DND-41 (cell line): Measurements from ENCODE around the gene PLXNA4.

Source experiments
- ATAC-seq: fragments of 200-7000 bp; cut with Tn5 transposase; 3 replicates; pipeline ENCODE4 v1.9.1; 2021; ENCODE audit warnings: low read depth; ENCODE audit not compliant: insufficient read depth
- DNase-seq: peaks from one replicate; pipeline ENCODE4 v3.0.0-alpha.2; 2020
- H2AFZ ChIP-seq: 2 replicates; pipeline ENCODE4 v1.6.0; 2012; ENCODE audit warnings: low read depth, low read length
- H3K27ac ChIP-seq: 2 replicates; pipeline ENCODE4 v1.5.1; 2012; ENCODE audit warnings: low read length, inconsistent platforms
- H3K27me3 ChIP-seq: fragments of 200-600 bp; sonication (generic); 2 replicates; pipeline ENCODE4 v1.6.0; 2012; ENCODE audit warnings: low read length, mild to moderate bottlenecking, inconsistent platforms; ENCODE audit not compliant: insufficient read depth, poor library complexity
- H3K36me3 ChIP-seq: 2 replicates; pipeline ENCODE4 v1.5.1; 2012; ENCODE audit warnings: low read length, inconsistent platforms; ENCODE audit not compliant: insufficient read depth
- H3K4me1 ChIP-seq: 2 replicates; pipeline ENCODE4 v1.5.1; 2012; ENCODE audit warnings: mild to moderate bottlenecking, low read length; ENCODE audit not compliant: insufficient read depth
- H3K4me2 ChIP-seq: 2 replicates; pipeline ENCODE4 v1.6.0; 2012; ENCODE audit warnings: mild to moderate bottlenecking, moderate library complexity, low read length, inconsistent platforms; ENCODE audit not compliant: insufficient read depth
- H3K4me3 ChIP-seq, 2 experiments: fragments of 200-600 bp in 1 of 2; shearing (Covaris generic) in 1 of 2; 2 replicates each; pipeline ENCODE4 v1.5.1; 2012 to 2016; ENCODE audit warnings: inconsistent platforms in 2 of 2, low read length in 2 of 2, mild to moderate bottlenecking in 2 of 2, low read depth in 1 of 2, moderate library complexity in 1 of 2
- H3K79me2 ChIP-seq: 2 replicates; pipeline ENCODE4 v1.6.0; 2012; ENCODE audit warnings: low read length, inconsistent platforms; ENCODE audit not compliant: insufficient read depth
- H3K9ac ChIP-seq: 2 replicates; pipeline ENCODE4 v1.6.0; 2012; ENCODE audit warnings: low read depth, mild to moderate bottlenecking, inconsistent platforms, low read length, moderate library complexity
- H3K9me3 ChIP-seq: 2 replicates; pipeline ENCODE4 v1.5.1; 2012; ENCODE audit warnings: low read length, moderate library complexity, mild to moderate bottlenecking, inconsistent platforms; ENCODE audit not compliant: insufficient read depth, severe bottlenecking
- H4K20me1 ChIP-seq: 2 replicates; pipeline ENCODE4 v1.6.0; 2012; ENCODE audit warnings: low read length; ENCODE audit not compliant: insufficient read depth
- EZH2 ChIP-seq: IDR thresholded peaks from 3 replicates; pipeline ENCODE4 v1.6.1; 2012; ENCODE audit warnings: borderline replicate concordance, low read depth, mild to moderate bottlenecking, moderate library complexity, low read length, inconsistent platforms; ENCODE audit not compliant: severe bottlenecking
- TF ChIP-seq, protein P1 (sequence below): IDR thresholded peaks from 2 replicates; pipeline ENCODE4 v1.5.1; 2012; ENCODE audit warnings: borderline replicate concordance, low read length, moderate library complexity, mild to moderate bottlenecking; ENCODE audit not compliant: poor library complexity, severe bottlenecking; ENCODE audit errors: extremely low read depth

PLXNA4 gene

DNA sequence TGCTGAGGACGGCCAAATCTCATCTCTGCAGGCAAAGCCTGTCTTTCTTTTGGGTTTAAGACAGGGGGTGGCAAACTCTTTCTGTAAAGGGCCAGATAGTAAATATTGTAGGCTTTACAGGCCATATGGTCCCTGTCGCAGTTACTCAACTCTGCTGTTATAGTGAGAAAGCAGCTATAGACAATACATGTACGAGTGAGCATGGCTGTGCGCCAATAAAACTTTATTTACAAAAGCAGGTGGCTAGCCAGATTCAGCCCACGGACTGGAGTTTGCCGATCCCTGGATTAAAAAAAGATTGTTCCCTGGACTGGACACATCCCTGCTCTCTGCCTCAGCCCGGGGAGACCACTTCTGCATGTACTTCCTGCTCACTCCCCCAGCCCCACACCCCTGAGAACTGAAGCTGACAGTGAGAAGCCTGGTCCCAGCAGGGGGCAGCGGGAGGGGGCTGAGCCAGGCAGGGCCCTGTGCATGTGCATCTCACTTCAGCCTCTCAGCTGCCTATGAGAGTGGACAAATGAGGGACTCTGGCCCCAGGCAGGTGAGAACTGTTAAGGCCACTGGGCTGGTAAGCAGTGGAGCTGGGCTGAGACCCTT, 392.4 kb downstream of the PLXNA4 start:
- Histone ChIP-seq H3K4me2 (no peak overlapping the region), H3K27ac (no peak overlapping the region), H3K9ac (no peak overlapping the region), H3K36me3 (no peaks in the 10 kb centered on the region), H3K79me2 (no peaks in the 10 kb centered on the region), H2AFZ (no peak overlapping the region), H3K27me3 (peaks cover 6% of the 10 kb centered on the region), H4K20me1 (0 out of 2 replicates have a peak, but pooled peaks cover 2% of the 10 kb centered on the region), H3K4me1 (no peaks in the 10 kb centered on the region), H3K9me3 (peaks cover 13% of the 10 kb centered on the region), H3K4me3 (no peak overlapping the region)
- TF ChIP-seq, protein P1, sequence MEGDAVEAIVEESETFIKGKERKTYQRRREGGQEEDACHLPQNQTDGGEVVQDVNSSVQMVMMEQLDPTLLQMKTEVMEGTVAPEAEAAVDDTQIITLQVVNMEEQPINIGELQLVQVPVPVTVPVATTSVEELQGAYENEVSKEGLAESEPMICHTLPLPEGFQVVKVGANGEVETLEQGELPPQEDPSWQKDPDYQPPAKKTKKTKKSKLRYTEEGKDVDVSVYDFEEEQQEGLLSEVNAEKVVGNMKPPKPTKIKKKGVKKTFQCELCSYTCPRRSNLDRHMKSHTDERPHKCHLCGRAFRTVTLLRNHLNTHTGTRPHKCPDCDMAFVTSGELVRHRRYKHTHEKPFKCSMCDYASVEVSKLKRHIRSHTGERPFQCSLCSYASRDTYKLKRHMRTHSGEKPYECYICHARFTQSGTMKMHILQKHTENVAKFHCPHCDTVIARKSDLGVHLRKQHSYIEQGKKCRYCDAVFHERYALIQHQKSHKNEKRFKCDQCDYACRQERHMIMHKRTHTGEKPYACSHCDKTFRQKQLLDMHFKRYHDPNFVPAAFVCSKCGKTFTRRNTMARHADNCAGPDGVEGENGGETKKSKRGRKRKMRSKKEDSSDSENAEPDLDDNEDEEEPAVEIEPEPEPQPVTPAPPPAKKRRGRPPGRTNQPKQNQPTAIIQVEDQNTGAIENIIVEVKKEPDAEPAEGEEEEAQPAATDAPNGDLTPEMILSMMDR = no peak
- no peak for TF ChIP-seq EZH2
- ATAC-seq (no peak), DNase-seq (no peak)

DNA sequence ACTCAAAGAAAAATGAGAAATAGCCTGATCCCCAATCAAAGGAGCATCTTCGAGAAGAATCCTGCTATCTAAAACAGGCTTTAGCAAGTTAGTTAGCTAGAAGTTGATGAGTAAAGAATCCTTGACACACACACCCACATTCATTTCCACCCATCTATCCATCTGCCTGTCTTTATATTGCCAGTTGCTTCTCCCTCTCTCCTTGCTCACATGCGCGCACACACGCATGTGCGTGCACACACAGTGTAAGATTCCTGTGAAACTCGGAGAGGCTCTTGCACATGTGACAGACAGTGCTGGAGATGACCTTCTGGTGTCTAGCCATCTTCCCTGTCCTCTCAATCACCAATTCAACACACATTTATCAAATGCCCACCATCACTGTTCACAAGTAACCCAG, 393.3 kb downstream of the PLXNA4 start:
- 0 out of 2 replicates have a peak, but pooled peaks cover 2% of the 10 kb centered on the region for H4K20me1 ChIP-seq
- no peak overlapping the region for H3K27ac ChIP-seq
- TF ChIP-seq, protein P1 = no peak
- no peak for TF ChIP-seq EZH2
- peaks cover 6% of the 10 kb centered on the region for H3K27me3 ChIP-seq
- no peaks in the 10 kb centered on the region for H3K4me1 ChIP-seq
- no peak overlapping the region for H3K4me2 ChIP-seq
- no peak overlapping the region for H2AFZ ChIP-seq
- DNase-seq = no peak
- no peak overlapping the region for H3K9ac ChIP-seq
- peaks cover 13% of the 10 kb centered on the region for H3K9me3 ChIP-seq
- H3K36me3 ChIP-seq = no peaks in the 10 kb centered on the region
- no peak for ATAC-seq
- no peak overlapping the region for H3K4me3 ChIP-seq
- no peaks in the 10 kb centered on the region for H3K79me2 ChIP-seq

DNA sequence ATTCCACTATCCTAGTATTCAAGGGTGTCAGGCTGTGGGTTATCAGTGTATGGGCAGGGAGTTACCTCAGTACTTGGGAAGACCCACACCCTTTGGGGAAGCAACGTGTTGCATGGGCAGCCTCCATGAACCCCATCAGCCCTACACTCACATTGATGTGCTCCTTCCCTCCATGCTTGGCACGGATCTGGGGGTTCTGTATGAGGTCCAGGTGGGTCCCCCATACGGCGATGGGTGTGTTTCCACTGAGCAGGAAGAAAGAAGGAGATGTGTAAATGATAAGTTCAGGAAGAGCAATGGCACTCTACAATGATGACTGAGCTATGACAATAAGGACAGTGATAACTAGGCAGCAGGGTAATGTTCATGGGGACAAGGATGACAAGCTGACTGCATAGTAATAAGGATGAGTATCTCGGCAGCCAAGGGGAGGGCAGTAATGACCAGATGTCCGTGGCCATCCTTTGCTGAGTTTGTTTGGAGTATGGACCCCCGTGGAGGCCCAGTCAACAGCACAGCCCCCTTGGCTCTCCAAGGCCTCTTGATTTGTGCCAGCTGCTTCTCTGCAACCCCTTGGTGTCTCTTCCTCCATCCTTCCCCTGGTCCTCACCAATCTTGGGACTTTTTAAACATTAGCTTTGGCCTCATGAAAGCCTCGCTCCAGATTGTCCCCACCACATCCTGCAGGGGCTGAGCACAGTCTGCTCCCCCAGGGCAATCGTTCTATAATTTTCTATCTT, 394.2 kb downstream of the PLXNA4 start:
- H4K20me1 ChIP-seq = 0 out of 2 replicates have a peak, but pooled peaks cover 2% of the 10 kb centered on the region
- ATAC-seq = no peak
- DNase-seq = no peak
- no peaks in the 10 kb centered on the region for H3K79me2 ChIP-seq
- H3K9ac ChIP-seq = no peak overlapping the region
- H3K4me3 ChIP-seq = no peak overlapping the region
- no peak for TF ChIP-seq EZH2
- TF ChIP-seq, protein P1 = no peak
- H3K4me1 ChIP-seq = no peaks in the 10 kb centered on the region
- H3K4me2 ChIP-seq = no peak overlapping the region
- H2AFZ ChIP-seq = no peak overlapping the region
- H3K36me3 ChIP-seq = no peaks in the 10 kb centered on the region
- no peak overlapping the region for H3K27ac ChIP-seq
- peaks cover 4% of the 10 kb centered on the region for H3K9me3 ChIP-seq
- peaks cover 6% of the 10 kb centered on the region for H3K27me3 ChIP-seq
